CD8-positive, alpha-beta memory T cell (primary cell): ENCODE data around the gene LHFPL3. TPM values are rescaled to one million over a fixed set of nuclear protein-coding genes. Genes with fewer than 3 reads are reported as not detected.

ENCODE experiments used
- CTCF ChIA-PET: fragments of 350-600 bp; sonication (Branson Sonifier 250); formaldehyde crosslinking; loops from one replicate; lab custom pipeline; 2021; ENCODE audit warnings: antibody characterized with exemption; lab: Charles Lee
- POLR2A ChIA-PET: fragments of 350-600 bp; sonication (Branson Sonifier 250); formaldehyde crosslinking; loops from one replicate; lab custom pipeline; 2021; ENCODE audit warnings: antibody characterized with exemption; lab: Charles Lee
- DNase-seq, 5 donors: peaks; one replicate each; pipeline versions ENCODE4 v3.0.0 to v3.0.0-alpha.2; 2020 to 2022; ENCODE audit warnings: mixed read lengths in 1 of 5
- H3K27ac ChIP-seq: one replicate; pipeline ENCODE4 v1.7.0; 2013; ENCODE audit warnings: low read depth, mild to moderate bottlenecking, low read length, moderate library complexity
- H3K27me3 ChIP-seq: 2 replicates; pipeline ENCODE4 v1.7.0; 2013; ENCODE audit warnings: low read length, mild to moderate bottlenecking; ENCODE audit not compliant: insufficient read depth, poor library complexity, severe bottlenecking
- H3K36me3 ChIP-seq: 2 replicates; pipeline ENCODE4 v1.7.0; 2013; ENCODE audit warnings: mild to moderate bottlenecking, low read length, moderate library complexity; ENCODE audit not compliant: insufficient read depth
- H3K4me1 ChIP-seq: 2 replicates; pipeline ENCODE4 v1.7.0; 2013; ENCODE audit warnings: mild to moderate bottlenecking, low read length, moderate library complexity; ENCODE audit not compliant: insufficient read depth
- H3K4me3 ChIP-seq: 2 replicates; pipeline ENCODE4 v1.7.0; 2013; ENCODE audit warnings: mild to moderate bottlenecking, low read length
- H3K9me3 ChIP-seq: 2 replicates; pipeline ENCODE4 v1.7.0; 2013; ENCODE audit warnings: mild to moderate bottlenecking, low read length
- H3K27ac Mint-ChIP-seq, 8 donors: one replicate each; pipeline ENCODE4 v1.8.0; 2020 to 2021; ENCODE audit warnings: mixed read lengths in 8 of 8, mild to moderate bottlenecking in 6 of 8, inconsistent platforms in 3 of 8, moderate library complexity in 3 of 8
- H3K27me3 Mint-ChIP-seq, 2 donors: one replicate each; pipeline ENCODE4 v1.8.0; 2020 to 2021; ENCODE audit warnings: mixed read lengths in 2 of 2, mild to moderate bottlenecking in 1 of 2, moderate library complexity in 1 of 2
- H3K36me3 Mint-ChIP-seq, 3 donors: one replicate each; pipeline ENCODE4 v1.8.0; 2020 to 2021; ENCODE audit warnings: mixed read lengths in 3 of 3, inconsistent platforms in 1 of 3, mild to moderate bottlenecking in 1 of 3
- H3K4me1 Mint-ChIP-seq, 3 donors: one replicate each; pipeline ENCODE4 v1.8.0; 2020 to 2021; ENCODE audit warnings: mixed read lengths in 3 of 3, inconsistent platforms in 1 of 3, mild to moderate bottlenecking in 1 of 3
- H3K4me3 Mint-ChIP-seq, 7 donors: one replicate each; pipeline ENCODE4 v1.8.0; 2020 to 2021; ENCODE audit warnings: mixed read lengths in 7 of 7, mild to moderate bottlenecking in 6 of 7, moderate library complexity in 4 of 7, inconsistent platforms in 2 of 7
- H3K9me3 Mint-ChIP-seq, 5 donors: one replicate each; pipeline ENCODE4 v1.8.0; 2020 to 2022; ENCODE audit warnings: mixed read lengths in 5 of 5, mild to moderate bottlenecking in 3 of 5, moderate library complexity in 2 of 5, inconsistent platforms in 1 of 5
- polyA plus RNA-seq: library from polyadenylated mRNA; unstranded; fragments of 300-500 nt; fragmentation: Illumina TruSeq; gene quantifications from one replicate; pipeline ENCODE4 v1.2.3, GENCODE V29; 2021
- total RNA-seq, 2 experiments: library from RNA; stranded (reverse); gene quantifications; one replicate each; pipeline ENCODE4 v1.2.3, GENCODE V29; 2021

Gene LHFPL3
- total and polyA plus RNA-seq, 3 experiments from 2014 or later: not detected

GRCh38 chr7:104955276-104955675 is 626.9 kb downstream of the LHFPL3 start:
- Mint-ChIP-seq H3K9me3 (peaks cover 0 to 2% (median 0%) of the 10 kb centered on the region in 5 donors), H3K4me1 (peaks cover 19 to 43% (median 22%) of the 10 kb centered on the region in 3 donors), H3K4me3 (no peak overlapping the region), H3K36me3 (peaks cover 0 to 4% (median 4%) of the 10 kb centered on the region in 3 donors), H3K27ac (peak overlapping the region in 6 of 8 donors; percentile 13 to 77 (median 50)), H3K27me3 (no peaks in the 10 kb centered on the region)
- Histone ChIP-seq H3K27me3 (no peaks in the 10 kb centered on the region), H3K9me3 (no peaks in the 10 kb centered on the region), H3K4me1 (peaks cover 12% of the 10 kb centered on the region), H3K36me3 (no peaks in the 10 kb centered on the region), H3K27ac (no peak overlapping the region), H3K4me3 (no peak overlapping the region)
- ChIA-PET POLR2A (interaction anchor here (0.6 kb wide), 1 partner anchor 396 kb away, joined by 6 read pairs; no protein-coding TSS in a partner anchor), CTCF (interaction anchor here (2.1 kb wide), 1 partner anchor 28 kb away, joined by 4 read pairs; no protein-coding TSS in a partner anchor)
- DNase-seq: no peak

Other genes starting within 250 kb of the LHFPL3 start
- gene ORC5, start 120.6 kb upstream of the LHFPL3 start, total RNA-seq: 10 to 100 TPM; 32.4 to 37.3 TPM
- 21.2 TPM for gene ORC5, start 120.6 kb upstream of the LHFPL3 start, polyA plus RNA-seq